Measurements from ENCODE around the gene PADI3.

DNA sequence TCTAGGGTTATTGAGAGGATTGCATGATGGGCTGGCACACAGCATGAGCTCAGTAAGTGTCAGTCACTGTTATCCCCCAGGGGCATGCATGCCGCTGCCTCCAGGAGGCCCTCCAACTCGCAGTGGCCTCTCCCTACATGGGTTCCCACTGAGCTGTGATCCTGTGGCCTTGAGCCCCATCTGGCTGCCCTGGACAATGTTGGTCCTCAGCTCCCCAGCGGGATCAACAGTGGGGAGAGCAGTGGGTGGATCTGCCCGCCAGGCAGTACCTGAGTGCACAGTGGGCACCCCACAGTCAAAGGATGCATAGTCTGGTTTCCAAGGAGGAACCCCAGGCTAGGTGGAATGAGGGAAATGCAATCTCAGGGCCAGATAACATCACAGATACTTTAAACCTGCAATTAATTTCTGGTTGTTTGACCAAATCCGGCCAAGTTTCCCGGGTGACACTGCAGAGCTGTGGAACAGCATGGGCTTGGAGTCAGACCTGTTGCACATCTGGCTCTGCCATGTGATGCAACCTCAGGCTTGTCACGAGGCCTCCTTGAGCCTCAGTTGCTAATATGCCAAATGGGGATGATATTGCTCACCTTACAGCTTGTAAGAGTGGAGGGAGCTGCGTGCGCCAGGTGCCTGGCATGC lies 9.3 kb downstream of the PADI3 start:
- TF ChIP-seq, protein P1, sequence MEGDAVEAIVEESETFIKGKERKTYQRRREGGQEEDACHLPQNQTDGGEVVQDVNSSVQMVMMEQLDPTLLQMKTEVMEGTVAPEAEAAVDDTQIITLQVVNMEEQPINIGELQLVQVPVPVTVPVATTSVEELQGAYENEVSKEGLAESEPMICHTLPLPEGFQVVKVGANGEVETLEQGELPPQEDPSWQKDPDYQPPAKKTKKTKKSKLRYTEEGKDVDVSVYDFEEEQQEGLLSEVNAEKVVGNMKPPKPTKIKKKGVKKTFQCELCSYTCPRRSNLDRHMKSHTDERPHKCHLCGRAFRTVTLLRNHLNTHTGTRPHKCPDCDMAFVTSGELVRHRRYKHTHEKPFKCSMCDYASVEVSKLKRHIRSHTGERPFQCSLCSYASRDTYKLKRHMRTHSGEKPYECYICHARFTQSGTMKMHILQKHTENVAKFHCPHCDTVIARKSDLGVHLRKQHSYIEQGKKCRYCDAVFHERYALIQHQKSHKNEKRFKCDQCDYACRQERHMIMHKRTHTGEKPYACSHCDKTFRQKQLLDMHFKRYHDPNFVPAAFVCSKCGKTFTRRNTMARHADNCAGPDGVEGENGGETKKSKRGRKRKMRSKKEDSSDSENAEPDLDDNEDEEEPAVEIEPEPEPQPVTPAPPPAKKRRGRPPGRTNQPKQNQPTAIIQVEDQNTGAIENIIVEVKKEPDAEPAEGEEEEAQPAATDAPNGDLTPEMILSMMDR (IDR thresholded peaks at IDR 0.05), result no peak
- TF ChIP-seq EP300 (IDR thresholded peaks at IDR 0.05) (no peak), JUNB (IDR thresholded peaks at IDR 0.05) (no peak), JUN (IDR thresholded peaks at IDR 0.05) (no peak), POLR2A (IDR thresholded peaks at IDR 0.05; ENCODE audit: low read length) (no peak), RFX5 (IDR thresholded peaks at IDR 0.05) (no peak), ZFP36 (IDR thresholded peaks at IDR 0.05; ENCODE audit: borderline replicate concordance, partially characterized antibody) (no peak), CBX8 (IDR thresholded peaks at IDR 0.05) (no peak)

Data from A549 (cell line).